ENCODE measurements around the gene SEC14L6. TPM values are rescaled to one million over a fixed set of nuclear protein-coding genes. Genes with fewer than 3 reads are reported as not detected.
A peak's percentile ranks its signal among the peaks of the same experiment; 100 is the strongest.

SEC14L6 gene
- total RNA-seq, 2 donors from 2014 or later = 0.27 to 0.56 TPM

GRCh38 chr22:30578481-30578880 is 31.9 kb upstream of the SEC14L6 start:
- ATAC-seq (ENCODE audit: insufficient number of reproducible peaks, low FRiP score, low read depth) = no peak
- Histone ChIP-seq H3K27ac (no peak overlapping the region), H3K4me1 (ENCODE audit: control insufficient read depth in 1 of 2, low read depth in 2 of 2) (peaks cover 12 to 27% of the 10 kb centered on the region in 2 donors), H3K9me3 (no peaks in the 10 kb centered on the region), H3K4me3 (no peak overlapping the region), H3K36me3 (peaks cover 72% of the 10 kb centered on the region), H3K27me3 (replicated peaks; ENCODE audit: insufficient read depth) (no peaks in the 10 kb centered on the region)
- DNase-seq (ENCODE audit: low spot score) = no peak
- TF ChIP-seq, protein P1, sequence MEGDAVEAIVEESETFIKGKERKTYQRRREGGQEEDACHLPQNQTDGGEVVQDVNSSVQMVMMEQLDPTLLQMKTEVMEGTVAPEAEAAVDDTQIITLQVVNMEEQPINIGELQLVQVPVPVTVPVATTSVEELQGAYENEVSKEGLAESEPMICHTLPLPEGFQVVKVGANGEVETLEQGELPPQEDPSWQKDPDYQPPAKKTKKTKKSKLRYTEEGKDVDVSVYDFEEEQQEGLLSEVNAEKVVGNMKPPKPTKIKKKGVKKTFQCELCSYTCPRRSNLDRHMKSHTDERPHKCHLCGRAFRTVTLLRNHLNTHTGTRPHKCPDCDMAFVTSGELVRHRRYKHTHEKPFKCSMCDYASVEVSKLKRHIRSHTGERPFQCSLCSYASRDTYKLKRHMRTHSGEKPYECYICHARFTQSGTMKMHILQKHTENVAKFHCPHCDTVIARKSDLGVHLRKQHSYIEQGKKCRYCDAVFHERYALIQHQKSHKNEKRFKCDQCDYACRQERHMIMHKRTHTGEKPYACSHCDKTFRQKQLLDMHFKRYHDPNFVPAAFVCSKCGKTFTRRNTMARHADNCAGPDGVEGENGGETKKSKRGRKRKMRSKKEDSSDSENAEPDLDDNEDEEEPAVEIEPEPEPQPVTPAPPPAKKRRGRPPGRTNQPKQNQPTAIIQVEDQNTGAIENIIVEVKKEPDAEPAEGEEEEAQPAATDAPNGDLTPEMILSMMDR (IDR thresholded peaks at IDR 0.05) = no peak

- no peak for ATAC-seq (ENCODE audit: insufficient number of reproducible peaks, low FRiP score, low read depth)
- H3K36me3 ChIP-seq = peaks cover 47% of the 10 kb centered on the region
- TF ChIP-seq, protein P1 (IDR thresholded peaks at IDR 0.05) = no peak
- peak overlapping the region; percentile 69 for H3K4me3 ChIP-seq
- H3K27ac ChIP-seq = peak overlapping the region; percentile 74 to 78
- H3K27me3 ChIP-seq (replicated peaks; ENCODE audit: insufficient read depth) = no peaks in the 10 kb centered on the region
- DNase-seq (ENCODE audit: low spot score) = no peak
- peaks cover 12 to 28% of the 10 kb centered on the region in 2 donors for H3K4me1 ChIP-seq (ENCODE audit: control insufficient read depth in 1 of 2, low read depth in 2 of 2)
- no peaks in the 10 kb centered on the region for H3K9me3 ChIP-seq
Observed at GRCh38 chr22:30575859-30576258, 29.3 kb upstream of the SEC14L6 start.

DNA sequence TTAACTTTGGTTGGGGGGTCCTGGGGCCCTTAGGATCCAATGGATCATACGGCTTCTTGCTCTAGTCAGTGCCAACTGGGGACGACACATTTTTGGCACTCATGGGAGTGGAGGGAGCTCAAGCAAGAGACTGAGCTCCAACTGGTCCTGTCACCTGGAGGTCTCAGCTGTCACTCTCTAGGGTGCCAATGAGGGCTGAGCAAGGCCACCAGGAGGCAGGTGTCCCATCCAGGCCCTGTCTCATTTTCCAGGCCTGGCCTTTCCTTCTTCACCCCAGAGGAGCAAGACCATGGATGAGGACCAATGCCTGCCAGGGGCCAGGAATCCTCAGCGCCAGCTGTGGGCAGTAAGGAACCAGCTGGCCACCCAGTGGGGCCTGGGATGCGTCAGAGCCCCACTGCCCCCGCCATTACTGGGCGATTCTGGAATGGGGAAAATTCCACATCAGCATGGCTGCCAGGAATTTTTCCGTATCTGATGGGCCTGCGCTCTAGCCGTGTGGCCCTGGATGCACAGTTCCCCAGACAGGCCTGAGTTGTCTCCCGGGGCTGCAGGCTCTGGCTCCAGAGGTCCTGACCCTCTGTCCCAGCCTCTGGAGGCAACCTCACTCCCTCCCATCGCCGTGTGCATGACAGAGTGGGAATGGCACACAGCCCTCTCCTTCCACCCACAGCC is 28.6 kb upstream of the SEC14L6 start:
- H3K4me1 ChIP-seq (ENCODE audit: control insufficient read depth in 1 of 2, low read depth in 2 of 2) = peaks cover 12 to 28% of the 10 kb centered on the region in 2 donors
- H3K27me3 ChIP-seq (replicated peaks; ENCODE audit: insufficient read depth) = no peaks in the 10 kb centered on the region
- peak overlapping the region; percentile 74 to 78 for H3K27ac ChIP-seq
- peaks cover 40% of the 10 kb centered on the region for H3K36me3 ChIP-seq
- peak; percentile 25 for DNase-seq (ENCODE audit: low spot score)
- H3K4me3 ChIP-seq = peak overlapping the region; percentile 69
- TF ChIP-seq, protein P1 (IDR thresholded peaks at IDR 0.05) = no peak
- peak; percentile 94 for ATAC-seq (ENCODE audit: insufficient number of reproducible peaks, low FRiP score, low read depth)
- H3K9me3 ChIP-seq = no peaks in the 10 kb centered on the region

GRCh38 chr22:30574095-30574981 is 27.8 kb upstream of the SEC14L6 start, which contains the start of gene GAL3ST1:
Gene GAL3ST1, minus strand, starts transcription at chr22:30574665. Its CDS starts 17,273 bp downstream, at chr22:30557392.
- no peaks in the 10 kb centered on the region for H3K9me3 ChIP-seq
- no peaks in the 10 kb centered on the region for H3K27me3 ChIP-seq (replicated peaks; ENCODE audit: insufficient read depth)
- no peak for DNase-seq (ENCODE audit: low spot score)
- H3K4me3 ChIP-seq = peak within 1 kb of the TSS; percentile 69
- peak within 1 kb of the TSS; percentile 74 to 78 for H3K27ac ChIP-seq
- ATAC-seq (ENCODE audit: insufficient number of reproducible peaks, low FRiP score, low read depth) = no peak
- peaks cover 12 to 28% of the 10 kb centered on the region in 2 donors for H3K4me1 ChIP-seq (ENCODE audit: control insufficient read depth in 1 of 2, low read depth in 2 of 2)
- peaks cover 32% of the 10 kb centered on the region for H3K36me3 ChIP-seq
- TF ChIP-seq, protein P1 (IDR thresholded peaks at IDR 0.05) = no peak

- Histone ChIP-seq H3K9me3 (no peaks in the 10 kb centered on the region), H3K27me3 (replicated peaks; ENCODE audit: insufficient read depth) (no peaks in the 10 kb centered on the region), H3K27ac (peak overlapping the region in 1 of 2 donors; percentile 69), H3K36me3 (peaks cover 25% of the 10 kb centered on the region), H3K4me3 (no peak overlapping the region), H3K4me1 (ENCODE audit: control insufficient read depth in 1 of 2, low read depth in 2 of 2) (peaks cover 12 to 28% of the 10 kb centered on the region in 2 donors)
- ATAC-seq (ENCODE audit: insufficient number of reproducible peaks, low FRiP score, low read depth) (no peak), DNase-seq (ENCODE audit: low spot score) (no peak)
- TF ChIP-seq, protein P1 (IDR thresholded peaks at IDR 0.05) = no peak
Observed at GRCh38 chr22:30573594-30574094, 27.1 kb upstream of the SEC14L6 start.

All from thoracic aorta (tissue), 2 donors.